SK-N-SH (cell line): ENCODE measurements around the gene PLA2G3. TPM values are rescaled to one million over a fixed set of nuclear protein-coding genes. Genes with fewer than 3 reads are reported as not detected.
A peak's percentile ranks its signal among the peaks of the same experiment; 100 is the strongest.

ENCODE experiments used
- CTCF ChIA-PET: fragments of 300-600, 350-600 bp; formaldehyde crosslinking; extraction: SDS; loops from one replicate; lab custom pipeline; 2021; lab: Yijun Ruan, JAX
- POLR2A ChIA-PET: fragments of 350-600 bp; sonication (Branson Sonifier 250); formaldehyde crosslinking; extraction: SDS; loops from one replicate; lab custom pipeline; 2020; ENCODE audit warnings: antibody characterized with exemption, inconsistent platforms; lab: Yijun Ruan, JAX
- DNase-seq: peaks from one replicate; pipeline ENCODE4 v3.0.0; 2012
- H2AFZ ChIP-seq: fragments of 200-600 bp; sonication (generic); 2 replicates; pipeline ENCODE4 v1.8.1; 2016; ENCODE audit warnings: antibody characterized with exemption, mild to moderate bottlenecking, low read depth
- H3F3A ChIP-seq: fragments of 200-600 bp; sonication (generic); replicated peaks from 2 replicates; pipeline ENCODE3; 2016; ENCODE audit warnings: antibody characterized with exemption, mild to moderate bottlenecking; ENCODE audit not compliant: insufficient read depth
- H3K27ac ChIP-seq, 2 experiments: fragments of 200-500 bp in 1 of 2; fragments of 200-600 bp in 1 of 2; sonication (Bioruptor generic) in 1 of 2; sonication (generic), shearing (Covaris generic) in 1 of 2; 2 replicates each; pipeline versions ENCODE4 v1.5.1 to v1.6.1; 2014 to 2016; ENCODE audit warnings: low read depth in 2 of 2, inconsistent platforms in 1 of 2, low read length in 1 of 2, mild to moderate bottlenecking in 1 of 2, mixed read lengths in 1 of 2
- H3K27me3 ChIP-seq: fragments of 200-600 bp; sonication (generic), shearing (Covaris generic); 2 replicates; pipeline ENCODE4 v1.6.1; 2016; ENCODE audit warnings: mixed run types; ENCODE audit not compliant: insufficient read depth
- H3K36me3 ChIP-seq, 2 experiments: fragments of 200-500 bp in 1 of 2; fragments of 200-600 bp in 1 of 2; sonication (Bioruptor generic) in 1 of 2; sonication (generic) in 1 of 2; replicated peaks in 1 of 2; 2 replicates each; pipeline versions ENCODE3 to v1.5.1; 2014 to 2016; ENCODE audit warnings: low read length in 1 of 2, mild to moderate bottlenecking in 1 of 2; ENCODE audit not compliant: insufficient read depth in 2 of 2, control insufficient read depth in 1 of 2
- H3K4me1 ChIP-seq, 2 experiments: fragments of 200-500 bp in 1 of 2; fragments of 200-600 bp in 1 of 2; sonication (Bioruptor generic) in 1 of 2; sonication (generic), shearing (Covaris generic) in 1 of 2; 2 replicates each; pipeline versions ENCODE4 v1.5.1 to v1.6.1; 2014 to 2016; ENCODE audit warnings: low read depth in 1 of 2, low read length in 1 of 2, mixed run types in 1 of 2; ENCODE audit not compliant: insufficient read depth in 2 of 2, control insufficient read depth in 1 of 2
- H3K4me2 ChIP-seq: fragments of 200-600 bp; sonication (generic), shearing (Covaris generic); 2 replicates; pipeline ENCODE4 v1.6.1; 2017; ENCODE audit warnings: mixed run types
- H3K4me3 ChIP-seq, 2 experiments: fragments of 200-500 bp in 1 of 2; fragments of 200-600 bp in 1 of 2; sonication (Bioruptor generic) in 1 of 2; sonication (generic), shearing (Covaris generic) in 1 of 2; 2 replicates each; pipeline versions ENCODE4 v1.5.1 to v1.8.1; 2014 to 2016; ENCODE audit warnings: low read depth in 2 of 2, inconsistent platforms in 1 of 2, low read length in 1 of 2, mild to moderate bottlenecking in 1 of 2, mixed read lengths in 1 of 2, moderate library complexity in 1 of 2
- H3K79me2 ChIP-seq: fragments of 200-600 bp; sonication (generic); 2 replicates; pipeline ENCODE4 v1.8.1; 2017; ENCODE audit warnings: mild to moderate bottlenecking; ENCODE audit not compliant: insufficient read depth
- H3K9ac ChIP-seq: fragments of 200-600 bp; sonication (generic); 2 replicates; pipeline ENCODE4 v1.6.1; 2017; ENCODE audit warnings: mixed run types
- H3K9me2 ChIP-seq: fragments of 200-600 bp; sonication (generic); 2 replicates; pipeline ENCODE4 v1.6.1; 2017; ENCODE audit warnings: mixed run types
- H3K9me3 ChIP-seq: fragments of 200-600 bp; sonication (generic); 2 replicates; pipeline ENCODE4 v1.6.1; 2017; ENCODE audit warnings: mixed run types, mild to moderate bottlenecking, moderate library complexity
- H4K20me1 ChIP-seq: fragments of 200-600 bp; sonication (generic); 2 replicates; pipeline ENCODE4 v1.6.1; 2017; ENCODE audit warnings: mild to moderate bottlenecking, mixed run types; ENCODE audit not compliant: insufficient read depth
- CHD2 ChIP-seq: fragments of 150-350 bp; IDR thresholded peaks from 2 replicates; pipeline ENCODE4 v1.6.1; 2018; ENCODE audit warnings: low read length; ENCODE audit not compliant: partially characterized antibody
- ELF1 ChIP-seq: IDR thresholded peaks from 2 replicates; pipeline ENCODE4 v1.4.0; 2012
- EP300 ChIP-seq, 2 experiments: IDR thresholded peaks; 2 replicates each; pipeline versions ENCODE4 v1.4.0 to v1.6.1; 2012; ENCODE audit warnings: borderline replicate concordance in 1 of 2, low read depth in 1 of 2, low read length in 1 of 2
- EZH2phosphoT487 ChIP-seq: fragments of 200-600 bp; sonication (generic); IDR thresholded peaks from 2 replicates; pipeline ENCODE4 v1.6.1; 2017; ENCODE audit warnings: low read depth, mixed run types, mild to moderate bottlenecking, antibody characterized with exemption, moderate library complexity, borderline replicate concordance
- FOXJ3 ChIP-seq: sonication (generic); formaldehyde crosslinking; IDR thresholded peaks from 2 replicates; pipeline ENCODE4 v1.5.1; 2020; ENCODE audit warnings: mild to moderate bottlenecking, missing genetic modification reagents
- FOXM1 ChIP-seq: IDR thresholded peaks from 2 replicates; pipeline ENCODE4 v1.4.0; 2012; ENCODE audit warnings: low read depth, mild to moderate bottlenecking
- GATA2 ChIP-seq: sonication (generic); formaldehyde crosslinking; IDR thresholded peaks from 2 replicates; pipeline ENCODE4 v1.5.0; 2020; ENCODE audit warnings: mild to moderate bottlenecking, missing genetic modification reagents
- MEF2A ChIP-seq: IDR thresholded peaks from 2 replicates; pipeline ENCODE4 v1.4.0; 2012; ENCODE audit warnings: low read depth, borderline replicate concordance
- NFIC ChIP-seq: IDR thresholded peaks from 2 replicates; pipeline ENCODE4 v1.4.0; 2012; ENCODE audit warnings: borderline replicate concordance
- NRF1 ChIP-seq: IDR thresholded peaks from 2 replicates; pipeline ENCODE4 v1.6.1; 2012; ENCODE audit warnings: low read depth, mild to moderate bottlenecking, low read length
- POLR2AphosphoS5 ChIP-seq: IDR thresholded peaks from 2 replicates; pipeline ENCODE4 v1.6.1; 2012; ENCODE audit warnings: low read depth, low read length
- RXRA ChIP-seq: IDR thresholded peaks from 2 replicates; pipeline ENCODE4 v1.4.0; 2012; ENCODE audit warnings: low read depth, mild to moderate bottlenecking, borderline replicate concordance
- SMC3 ChIP-seq: IDR thresholded peaks from 2 replicates; pipeline ENCODE4 v1.6.1; 2012; ENCODE audit warnings: low read depth, low read length, improper control_type of control experiment
- TAF1 ChIP-seq: IDR thresholded peaks from 2 replicates; pipeline ENCODE4 v1.6.1; 2012; ENCODE audit warnings: low read depth, mild to moderate bottlenecking, low read length, moderate library complexity, borderline replicate concordance
- TCF12 ChIP-seq: IDR thresholded peaks from 2 replicates; pipeline ENCODE4 v1.4.0; 2012
- YY1 ChIP-seq: IDR thresholded peaks from 2 replicates; pipeline ENCODE4 v1.4.0; 2012; ENCODE audit warnings: low read depth, mild to moderate bottlenecking
- WGBS: methylation state at CpG from one replicate; pipeline ENCODE4 v1.1.6; 2017; ENCODE audit warnings: low lambda C conversion rate; 5-methylcytosine and 5-hydroxymethylcytosine counted together
- polyA plus RNA-seq, 3 experiments: library from polyadenylated mRNA; depleted of rRNA; stranded (reverse); fragments of >200 nt; gene quantifications; 2 replicates each; pipeline ENCODE4 v1.2.3, GENCODE V29; 2012
- TF ChIP-seq, protein P1 (sequence below): fragments of 150-350 bp; IDR thresholded peaks from 2 replicates; pipeline ENCODE4 v1.6.1; 2017; ENCODE audit warnings: antibody characterized with exemption, low read length, low read depth, borderline replicate concordance
- TF ChIP-seq, protein P2 (sequence below): IDR thresholded peaks from 2 replicates; pipeline ENCODE4; 2012
- TF ChIP-seq, protein P3 (sequence below): IDR thresholded peaks from 2 replicates; pipeline ENCODE4 v1.4.0; 2012; ENCODE audit warnings: low read depth, borderline replicate concordance
- TF ChIP-seq, protein P4 (sequence below): fragments of 150-350 bp; IDR thresholded peaks from 2 replicates; pipeline ENCODE4 v1.6.1; 2016; ENCODE audit warnings: mild to moderate bottlenecking, low read depth, low read length

PLA2G3 gene
- polyA plus RNA-seq, 1 of the 3 experiments (the other 2 are of a cell fraction) = not detected

DNA sequence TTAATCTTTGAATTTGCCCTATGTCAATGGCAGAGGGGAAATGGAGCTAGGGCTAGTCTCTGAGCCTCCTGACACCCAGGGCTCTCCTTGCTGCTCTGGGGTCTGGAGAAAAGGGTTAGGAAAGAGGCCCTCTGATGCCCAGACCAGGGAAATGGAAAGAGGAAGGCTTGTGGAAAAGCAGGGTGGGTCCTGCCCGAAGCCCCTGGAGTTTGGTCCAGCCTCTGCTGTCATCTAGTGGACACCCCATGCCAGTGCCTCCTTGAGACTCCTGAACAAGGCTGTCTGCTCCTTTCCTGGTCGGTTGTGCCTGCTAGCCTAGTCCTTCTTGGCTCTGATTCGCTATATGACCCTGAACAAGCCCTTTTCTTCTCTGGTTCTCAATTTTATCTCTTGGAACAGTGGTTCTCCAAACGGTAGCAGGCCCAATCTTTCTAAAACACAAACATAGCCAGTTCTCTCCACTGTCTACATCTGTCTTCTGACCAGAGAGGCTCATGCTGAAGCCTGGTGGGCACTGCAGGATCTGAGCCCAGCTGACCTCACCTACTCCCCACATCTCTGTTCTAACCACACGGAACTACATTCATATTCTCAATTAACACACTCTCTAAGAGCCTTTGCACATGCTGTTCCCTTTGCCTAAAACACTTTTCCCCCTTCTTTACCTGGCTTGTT is 8.8 kb upstream of the PLA2G3 start (continued):
- TF ChIP-seq RXRA = no peak
- no peak for TF ChIP-seq FOXJ3 (CRISPR knock-in tag)
- TF ChIP-seq, protein P1, sequence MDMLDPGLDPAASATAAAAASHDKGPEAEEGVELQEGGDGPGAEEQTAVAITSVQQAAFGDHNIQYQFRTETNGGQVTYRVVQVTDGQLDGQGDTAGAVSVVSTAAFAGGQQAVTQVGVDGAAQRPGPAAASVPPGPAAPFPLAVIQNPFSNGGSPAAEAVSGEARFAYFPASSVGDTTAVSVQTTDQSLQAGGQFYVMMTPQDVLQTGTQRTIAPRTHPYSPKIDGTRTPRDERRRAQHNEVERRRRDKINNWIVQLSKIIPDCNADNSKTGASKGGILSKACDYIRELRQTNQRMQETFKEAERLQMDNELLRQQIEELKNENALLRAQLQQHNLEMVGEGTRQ = no peak
- no peak for TF ChIP-seq CHD2

DNA sequence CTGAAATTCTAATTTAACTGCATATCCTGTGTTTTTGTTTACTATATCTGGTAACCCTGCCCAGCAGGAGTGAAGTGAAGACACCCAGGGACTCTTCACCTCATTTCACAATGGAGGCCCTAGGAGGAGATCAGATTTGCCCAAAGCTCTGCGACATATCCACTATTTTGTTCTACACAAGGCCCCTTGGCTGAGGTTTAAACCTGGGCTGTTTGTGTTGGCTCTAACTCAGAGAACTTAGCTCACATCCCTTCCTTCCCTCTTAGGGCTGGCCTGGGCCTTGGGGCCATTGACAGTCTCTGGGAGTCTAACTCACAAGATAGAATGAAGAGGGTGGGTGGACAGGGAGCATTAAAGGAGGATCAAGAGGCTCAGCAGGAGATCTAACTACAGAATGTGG is 8.2 kb upstream of the PLA2G3 start:
- H3F3A ChIP-seq = no peaks in the 10 kb centered on the region
- no peaks in the 10 kb centered on the region for H3K36me3 ChIP-seq
- 100% methylated on average over 1 of the region's 1 CpG for WGBS
- TF ChIP-seq, protein P1 = no peak
- no peak for TF ChIP-seq NRF1
- no peak for TF ChIP-seq EP300 (IDR thresholded peaks at IDR 0.05; ENCODE audit: borderline replicate concordance in 1 of 2, low read depth in 1 of 2, low read length in 1 of 2)
- TF ChIP-seq ELF1 = no peak
- TF ChIP-seq POLR2AphosphoS5 = no peak
- TF ChIP-seq TAF1 = no peak
- TF ChIP-seq, protein P2, sequence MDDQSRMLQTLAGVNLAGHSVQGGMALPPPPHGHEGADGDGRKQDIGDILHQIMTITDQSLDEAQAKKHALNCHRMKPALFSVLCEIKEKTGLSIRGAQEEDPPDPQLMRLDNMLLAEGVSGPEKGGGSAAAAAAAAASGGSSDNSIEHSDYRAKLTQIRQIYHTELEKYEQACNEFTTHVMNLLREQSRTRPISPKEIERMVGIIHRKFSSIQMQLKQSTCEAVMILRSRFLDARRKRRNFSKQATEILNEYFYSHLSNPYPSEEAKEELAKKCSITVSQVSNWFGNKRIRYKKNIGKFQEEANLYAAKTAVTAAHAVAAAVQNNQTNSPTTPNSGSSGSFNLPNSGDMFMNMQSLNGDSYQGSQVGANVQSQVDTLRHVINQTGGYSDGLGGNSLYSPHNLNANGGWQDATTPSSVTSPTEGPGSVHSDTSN = no peak
- no peak for TF ChIP-seq MEF2A
- no peak for TF ChIP-seq NFIC
- TF ChIP-seq EZH2phosphoT487 = no peak
- TF ChIP-seq, protein P3, sequence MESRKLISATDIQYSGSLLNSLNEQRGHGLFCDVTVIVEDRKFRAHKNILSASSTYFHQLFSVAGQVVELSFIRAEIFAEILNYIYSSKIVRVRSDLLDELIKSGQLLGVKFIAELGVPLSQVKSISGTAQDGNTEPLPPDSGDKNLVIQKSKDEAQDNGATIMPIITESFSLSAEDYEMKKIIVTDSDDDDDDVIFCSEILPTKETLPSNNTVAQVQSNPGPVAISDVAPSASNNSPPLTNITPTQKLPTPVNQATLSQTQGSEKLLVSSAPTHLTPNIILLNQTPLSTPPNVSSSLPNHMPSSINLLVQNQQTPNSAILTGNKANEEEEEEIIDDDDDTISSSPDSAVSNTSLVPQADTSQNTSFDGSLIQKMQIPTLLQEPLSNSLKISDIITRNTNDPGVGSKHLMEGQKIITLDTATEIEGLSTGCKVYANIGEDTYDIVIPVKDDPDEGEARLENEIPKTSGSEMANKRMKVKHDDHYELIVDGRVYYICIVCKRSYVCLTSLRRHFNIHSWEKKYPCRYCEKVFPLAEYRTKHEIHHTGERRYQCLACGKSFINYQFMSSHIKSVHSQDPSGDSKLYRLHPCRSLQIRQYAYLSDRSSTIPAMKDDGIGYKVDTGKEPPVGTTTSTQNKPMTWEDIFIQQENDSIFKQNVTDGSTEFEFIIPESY = no peak
- no peak for TF ChIP-seq GATA2 (CRISPR knock-in tag)
- TF ChIP-seq YY1 = no peak
- no peak for TF ChIP-seq FOXJ3 (CRISPR knock-in tag)
- TF ChIP-seq, protein P4, sequence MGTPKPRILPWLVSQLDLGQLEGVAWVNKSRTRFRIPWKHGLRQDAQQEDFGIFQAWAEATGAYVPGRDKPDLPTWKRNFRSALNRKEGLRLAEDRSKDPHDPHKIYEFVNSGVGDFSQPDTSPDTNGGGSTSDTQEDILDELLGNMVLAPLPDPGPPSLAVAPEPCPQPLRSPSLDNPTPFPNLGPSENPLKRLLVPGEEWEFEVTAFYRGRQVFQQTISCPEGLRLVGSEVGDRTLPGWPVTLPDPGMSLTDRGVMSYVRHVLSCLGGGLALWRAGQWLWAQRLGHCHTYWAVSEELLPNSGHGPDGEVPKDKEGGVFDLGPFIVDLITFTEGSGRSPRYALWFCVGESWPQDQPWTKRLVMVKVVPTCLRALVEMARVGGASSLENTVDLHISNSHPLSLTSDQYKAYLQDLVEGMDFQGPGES = no peak
- TF ChIP-seq SMC3 = no peak
- TF ChIP-seq FOXM1 = no peak
- TF ChIP-seq TCF12 = no peak
- H3K27ac ChIP-seq = no peak overlapping the region
- no peak overlapping the region for H3K4me2 ChIP-seq
- H3K9ac ChIP-seq = no peak overlapping the region
- no peaks in the 10 kb centered on the region for H3K9me2 ChIP-seq
- H2AFZ ChIP-seq = peak overlapping the region; percentile 76
- 0 out of 2 replicates have a peak, but pooled peaks cover 4% of the 10 kb centered on the region for H3K9me3 ChIP-seq
- H4K20me1 ChIP-seq = no peaks in the 10 kb centered on the region
- DNase-seq = no peak
- CTCF ChIA-PET = interaction anchor here (0.5 to 6.6 kb wide), 23 partner anchors 9 to 385 kb away, joined by 3 to 53 read pairs (median 4); partner anchors contain the start of genes PLA2G3, RNF185 and SELENOM
- no peaks in the 10 kb centered on the region for H3K79me2 ChIP-seq
- H3K27me3 ChIP-seq = no peaks in the 10 kb centered on the region
- H3K4me1 ChIP-seq = peaks cover 0 to 4% of the 10 kb centered on the region in 2 experiments; a peak in 1 of 4 replicates
- H3K4me3 ChIP-seq = no peak overlapping the region
- POLR2A ChIA-PET = no interaction called here
